GM10248 (cell line): ENCODE measurements around the gene MALRD1.

Source experiments
- CTCF ChIA-PET: fragments of 300-600 bp; sonication (Branson Sonifier 250); formaldehyde crosslinking; extraction: SDS; loops from one replicate; lab custom pipeline; 2021; ENCODE audit warnings: antibody characterized with exemption; lab: Yijun Ruan, JAX
- POLR2A ChIA-PET: fragments of 350-650 bp; sonication (Branson Sonifier 250); formaldehyde crosslinking; extraction: SDS; loops from one replicate; lab custom pipeline; 2020; ENCODE audit warnings: antibody characterized with exemption; lab: Yijun Ruan, JAX
- DNase-seq: peaks from one replicate; pipeline ENCODE4 v3.0.0; 2012; ENCODE audit errors: extremely low spot score
- TF ChIP-seq, protein P1 (sequence below): IDR thresholded peaks from 2 replicates; pipeline ENCODE4 v1.5.1; 2012; ENCODE audit warnings: mild to moderate bottlenecking, low read depth; ENCODE audit errors: extremely low read depth, missing control alignments, control extremely low read depth

MALRD1 gene

DNA sequence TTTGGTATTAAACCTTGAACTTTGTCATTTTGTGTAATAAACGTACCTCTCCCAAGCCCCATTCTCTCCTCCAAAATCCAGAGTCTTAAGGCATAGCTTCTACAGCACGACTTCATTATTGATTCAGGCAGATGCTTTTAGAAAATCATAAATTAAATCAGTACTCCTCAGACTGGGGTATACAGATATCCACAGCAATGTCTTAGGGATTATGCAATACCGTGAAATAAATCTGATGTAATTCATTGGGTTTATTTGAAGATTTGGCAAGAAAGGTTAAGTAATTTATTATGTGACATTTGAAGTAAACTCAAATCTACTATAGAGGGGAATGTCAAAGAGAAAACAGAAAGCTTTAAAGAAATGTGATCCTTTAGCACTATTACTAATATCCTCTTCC, 521.5 kb downstream of the MALRD1 start:
- ChIA-PET CTCF (no interaction called here), POLR2A (no interaction called here)
- DNase-seq: no peak
- TF ChIP-seq, protein P1, sequence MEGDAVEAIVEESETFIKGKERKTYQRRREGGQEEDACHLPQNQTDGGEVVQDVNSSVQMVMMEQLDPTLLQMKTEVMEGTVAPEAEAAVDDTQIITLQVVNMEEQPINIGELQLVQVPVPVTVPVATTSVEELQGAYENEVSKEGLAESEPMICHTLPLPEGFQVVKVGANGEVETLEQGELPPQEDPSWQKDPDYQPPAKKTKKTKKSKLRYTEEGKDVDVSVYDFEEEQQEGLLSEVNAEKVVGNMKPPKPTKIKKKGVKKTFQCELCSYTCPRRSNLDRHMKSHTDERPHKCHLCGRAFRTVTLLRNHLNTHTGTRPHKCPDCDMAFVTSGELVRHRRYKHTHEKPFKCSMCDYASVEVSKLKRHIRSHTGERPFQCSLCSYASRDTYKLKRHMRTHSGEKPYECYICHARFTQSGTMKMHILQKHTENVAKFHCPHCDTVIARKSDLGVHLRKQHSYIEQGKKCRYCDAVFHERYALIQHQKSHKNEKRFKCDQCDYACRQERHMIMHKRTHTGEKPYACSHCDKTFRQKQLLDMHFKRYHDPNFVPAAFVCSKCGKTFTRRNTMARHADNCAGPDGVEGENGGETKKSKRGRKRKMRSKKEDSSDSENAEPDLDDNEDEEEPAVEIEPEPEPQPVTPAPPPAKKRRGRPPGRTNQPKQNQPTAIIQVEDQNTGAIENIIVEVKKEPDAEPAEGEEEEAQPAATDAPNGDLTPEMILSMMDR: no peak

DNA sequence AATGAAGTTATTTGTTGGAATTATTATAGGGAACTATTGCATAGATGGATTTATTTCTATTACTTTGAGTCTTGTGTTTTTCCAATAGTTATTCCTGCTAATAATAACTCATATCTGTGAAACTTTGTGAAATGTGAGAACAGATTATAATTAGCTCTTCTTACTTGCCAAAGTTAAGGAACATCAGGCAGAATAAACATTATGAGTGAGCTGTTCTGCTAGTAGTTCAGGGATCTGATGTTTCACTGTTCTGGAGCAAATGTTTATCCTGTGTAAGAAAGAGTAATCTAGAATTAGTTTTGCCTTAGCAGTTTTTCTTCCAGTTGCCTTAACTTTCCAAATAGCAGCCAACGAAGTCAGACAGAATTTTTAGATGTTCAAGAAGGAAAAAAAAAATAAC, 522.4 kb downstream of the MALRD1 start:
- DNase-seq: no peak
- ChIA-PET POLR2A (no interaction called here), CTCF (no interaction called here)
- TF ChIP-seq, protein P1: no peak

DNA sequence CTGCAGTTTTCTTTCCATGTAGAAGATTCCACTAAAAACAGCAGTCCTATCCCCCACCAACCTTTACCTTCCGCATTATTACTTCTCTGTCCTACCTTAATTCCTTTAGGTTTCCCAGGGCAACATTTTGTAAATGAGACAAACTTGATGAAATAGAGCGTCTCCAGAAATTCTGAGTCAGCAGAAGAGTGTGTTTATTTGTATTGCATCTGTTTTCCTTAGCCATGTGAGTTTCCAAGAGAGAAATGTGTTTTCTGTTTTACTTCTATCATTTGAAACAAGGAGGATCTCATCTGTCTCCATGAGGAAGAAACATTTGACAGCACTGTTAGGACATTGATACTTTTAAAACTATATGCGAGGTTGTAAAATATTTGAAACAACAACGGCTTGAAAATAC, 523.5 kb downstream of the MALRD1 start:
- CTCF ChIA-PET: no interaction called here
- no peak for DNase-seq
- TF ChIP-seq, protein P1: no peak
- POLR2A ChIA-PET: no interaction called here

DNA sequence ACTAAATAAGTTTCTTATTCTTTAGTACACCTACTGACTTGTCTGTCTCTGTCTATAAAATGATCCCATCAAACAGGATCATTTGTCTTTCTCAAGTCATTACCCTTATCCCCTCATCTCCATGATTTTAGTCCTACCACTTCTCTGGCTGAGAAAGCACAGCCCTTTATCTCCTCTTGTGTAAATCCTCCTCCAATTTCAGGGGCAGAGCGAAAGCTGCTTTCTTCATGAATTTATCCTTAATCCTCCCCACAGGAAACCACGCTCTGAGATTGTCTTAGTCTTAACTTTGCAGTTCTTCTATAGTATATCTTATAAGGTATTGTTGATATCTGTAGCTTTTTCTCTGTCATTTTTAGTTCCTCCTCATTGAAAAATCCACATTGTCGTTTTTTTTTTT, 528.0 kb downstream of the MALRD1 start:
- POLR2A ChIA-PET: no interaction called here
- TF ChIP-seq, protein P1: no peak
- CTCF ChIA-PET: no interaction called here
- DNase-seq: no peak

DNA sequence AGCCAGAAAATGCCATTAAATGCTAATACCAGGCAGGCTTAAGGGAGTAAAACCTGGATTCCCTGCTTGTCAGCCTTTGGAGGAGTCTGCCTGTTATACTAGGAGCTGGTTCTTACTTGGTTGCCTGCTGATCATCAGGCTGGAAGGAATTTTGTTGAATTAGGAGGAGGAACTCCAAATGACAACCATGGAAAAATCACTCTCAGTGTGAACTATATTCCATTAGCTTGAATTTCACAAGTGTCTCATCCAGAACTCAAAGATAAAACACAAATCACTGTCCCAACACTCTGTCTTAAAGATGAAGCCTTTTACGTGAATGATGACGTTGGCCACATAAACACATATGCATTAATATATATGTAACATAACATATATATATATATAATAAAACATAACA, 528.8 kb downstream of the MALRD1 start:
- no peak for DNase-seq
- POLR2A ChIA-PET: no interaction called here
- TF ChIP-seq, protein P1: no peak
- CTCF ChIA-PET: no interaction called here

DNA sequence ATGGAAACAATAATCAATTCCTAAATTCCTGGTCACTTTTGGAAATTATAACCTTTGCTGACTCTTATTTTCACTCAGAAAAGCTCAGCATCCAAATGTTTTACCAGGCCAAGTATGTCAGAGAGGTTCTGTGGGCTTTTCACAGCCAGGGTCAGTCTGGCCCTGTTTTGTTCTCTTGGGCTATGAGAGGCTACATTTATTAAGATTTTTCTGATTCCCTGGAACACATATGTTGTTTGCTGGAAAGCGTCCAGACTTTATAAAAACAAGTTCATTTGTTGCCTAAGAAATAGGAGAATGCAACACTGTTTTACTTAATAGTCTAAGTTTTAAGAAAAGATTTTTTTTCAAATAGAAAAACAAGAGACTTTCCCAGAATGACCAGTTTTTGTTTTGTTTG, 529.2 kb downstream of the MALRD1 start:
- ChIA-PET POLR2A (no interaction called here), CTCF (no interaction called here)
- DNase-seq: no peak
- TF ChIP-seq, protein P1: no peak

DNA sequence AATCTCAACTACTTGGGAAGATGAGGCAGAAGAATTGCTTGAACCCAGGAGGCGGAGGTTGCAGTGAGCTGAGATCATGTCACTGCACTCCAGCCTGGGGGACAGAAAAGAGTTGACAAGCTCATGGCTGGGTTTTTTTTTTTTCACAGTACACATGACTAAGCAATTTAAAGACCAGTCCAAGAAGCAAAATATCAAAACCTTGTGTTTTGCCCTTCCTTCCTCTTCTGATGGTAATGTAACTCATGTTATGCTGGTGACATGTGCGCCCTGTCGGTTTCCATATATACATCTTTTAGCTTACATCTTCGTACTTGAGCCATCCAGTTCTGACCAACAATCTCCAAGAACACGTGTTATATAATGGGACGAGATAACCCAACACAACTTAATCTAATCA, 530.0 kb downstream of the MALRD1 start:
- CTCF ChIA-PET: interaction anchor here (1.3 kb wide), 1 partner anchor 16 kb away, joined by 3 read pairs; no protein-coding TSS in a partner anchor
- POLR2A ChIA-PET: no interaction called here
- TF ChIP-seq, protein P1: no peak
- DNase-seq: no peak
